ENCODE results near the gene TBC1D22A. TPM values are rescaled to one million over a fixed set of nuclear protein-coding genes. Genes with fewer than 3 reads are reported as not detected.

TBC1D22A gene
- total RNA-seq, 4 donors from 2014 or later = 9.2 to 45.3 (median 22.8) TPM

DNA sequence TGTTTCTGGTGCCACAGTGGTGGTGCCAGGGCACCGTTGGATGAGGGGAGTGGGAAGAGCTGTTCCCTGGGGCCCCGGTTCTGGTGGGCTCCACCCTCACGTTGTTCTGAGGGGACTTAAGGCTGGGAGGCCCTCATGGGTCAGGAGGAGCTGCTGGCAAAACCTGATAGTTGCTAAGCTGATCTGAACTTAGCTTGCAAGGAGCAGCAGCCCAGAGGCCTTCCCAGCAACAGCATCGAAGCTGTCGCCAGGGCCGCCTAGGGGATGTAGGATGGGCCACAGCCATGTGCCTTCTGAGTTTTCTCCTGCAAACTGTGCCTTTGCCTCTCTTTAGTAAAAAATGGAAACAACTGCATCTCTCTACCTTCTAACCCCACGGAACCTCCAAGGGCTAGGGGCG, 240.2 kb downstream of the TBC1D22A start:
- intact Hi-C loops (cut with DNase I; ENCODE audit: low total_unique reads) = no loop called here
- DNase-seq = no peak

DNA sequence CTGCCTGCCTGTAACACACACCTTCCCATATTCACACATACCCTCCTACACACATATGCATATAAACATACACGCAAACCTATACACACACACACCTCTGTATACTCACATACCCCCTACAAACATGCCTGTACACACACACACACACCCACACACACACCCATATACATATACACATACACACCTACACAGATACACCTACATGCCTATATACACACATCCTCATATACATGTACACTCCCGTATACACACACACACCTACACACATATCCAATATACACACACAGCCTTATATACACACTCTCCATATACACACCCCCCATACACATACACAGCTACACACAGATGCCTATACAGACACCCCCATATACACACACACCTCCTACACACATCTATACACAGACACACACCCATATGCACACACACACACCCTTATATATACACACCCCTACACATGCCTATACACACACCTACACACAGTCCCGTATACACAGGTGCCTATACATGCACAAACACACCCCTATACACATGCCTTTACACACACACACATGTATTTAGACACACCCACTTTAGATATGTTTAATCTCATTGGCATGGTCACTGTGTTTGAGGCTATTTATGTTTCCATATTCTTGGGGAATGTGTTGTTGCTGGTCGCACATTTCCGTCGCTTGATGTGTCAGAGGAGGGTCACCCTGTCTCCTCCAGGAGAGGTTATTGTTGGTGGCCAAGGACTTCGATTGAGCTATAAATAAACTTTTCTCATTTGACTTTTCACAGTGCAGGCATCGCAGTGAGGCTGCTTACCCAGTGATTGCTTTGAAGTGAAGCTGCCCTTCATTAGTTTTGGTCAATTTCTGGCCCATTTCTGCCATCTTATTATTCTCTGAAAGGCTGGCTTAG, 243.3 kb downstream of the TBC1D22A start:
- intact Hi-C loops (cut with DNase I; ENCODE audit: low total_unique reads) = no loop called here
- no peaks in the 10 kb centered on the region for H3K9me3 ChIP-seq
- no peaks in the 10 kb centered on the region for H3K27me3 ChIP-seq

More for the DNA sequence above, 240.2 kb downstream of the TBC1D22A start:
- Histone ChIP-seq H3K9me3 (no peaks in the 10 kb centered on the region), H3K4me3 (no peak overlapping the region), H3K27ac (no peak overlapping the region), H3K27me3 (no peaks in the 10 kb centered on the region), H3K36me3 (no peaks in the 10 kb centered on the region), H3K4me1 (no peaks in the 10 kb centered on the region)
- TF ChIP-seq POLR2A (IDR thresholded peaks at IDR 0.05) = no peak
- TF ChIP-seq, protein P1, sequence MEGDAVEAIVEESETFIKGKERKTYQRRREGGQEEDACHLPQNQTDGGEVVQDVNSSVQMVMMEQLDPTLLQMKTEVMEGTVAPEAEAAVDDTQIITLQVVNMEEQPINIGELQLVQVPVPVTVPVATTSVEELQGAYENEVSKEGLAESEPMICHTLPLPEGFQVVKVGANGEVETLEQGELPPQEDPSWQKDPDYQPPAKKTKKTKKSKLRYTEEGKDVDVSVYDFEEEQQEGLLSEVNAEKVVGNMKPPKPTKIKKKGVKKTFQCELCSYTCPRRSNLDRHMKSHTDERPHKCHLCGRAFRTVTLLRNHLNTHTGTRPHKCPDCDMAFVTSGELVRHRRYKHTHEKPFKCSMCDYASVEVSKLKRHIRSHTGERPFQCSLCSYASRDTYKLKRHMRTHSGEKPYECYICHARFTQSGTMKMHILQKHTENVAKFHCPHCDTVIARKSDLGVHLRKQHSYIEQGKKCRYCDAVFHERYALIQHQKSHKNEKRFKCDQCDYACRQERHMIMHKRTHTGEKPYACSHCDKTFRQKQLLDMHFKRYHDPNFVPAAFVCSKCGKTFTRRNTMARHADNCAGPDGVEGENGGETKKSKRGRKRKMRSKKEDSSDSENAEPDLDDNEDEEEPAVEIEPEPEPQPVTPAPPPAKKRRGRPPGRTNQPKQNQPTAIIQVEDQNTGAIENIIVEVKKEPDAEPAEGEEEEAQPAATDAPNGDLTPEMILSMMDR (IDR thresholded peaks at IDR 0.05) = no peak

DNA sequence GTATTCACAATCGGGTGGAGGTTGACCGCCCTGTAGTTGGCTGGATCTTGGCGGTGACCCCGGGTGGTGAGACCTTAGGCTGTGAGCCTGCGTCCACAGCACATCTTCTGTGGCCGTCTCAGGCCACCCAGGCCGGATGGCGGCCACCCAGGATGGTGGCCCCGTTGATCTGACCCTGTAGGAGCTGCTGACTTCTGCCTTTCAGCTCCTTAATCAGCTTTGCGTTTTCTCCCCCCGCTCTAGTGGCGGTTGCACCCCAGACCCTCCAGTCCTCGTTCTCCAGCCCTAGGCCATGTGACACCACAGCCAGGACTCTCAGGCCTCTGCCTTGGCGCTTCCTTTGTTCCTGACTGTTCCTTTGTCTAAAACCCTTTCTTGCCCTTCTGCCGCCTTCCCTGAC, 244.0 kb downstream of the TBC1D22A start:
- H3K27ac ChIP-seq = no peak overlapping the region
- no peaks in the 10 kb centered on the region for H3K4me1 ChIP-seq
- intact Hi-C loops (cut with DNase I; ENCODE audit: low total_unique reads) = no loop called here
- no peak for DNase-seq
- no peaks in the 10 kb centered on the region for H3K36me3 ChIP-seq
- H3K4me3 ChIP-seq = no peak overlapping the region
- no peaks in the 10 kb centered on the region for H3K9me3 ChIP-seq
- H3K27me3 ChIP-seq = no peaks in the 10 kb centered on the region
- TF ChIP-seq, protein P1 (IDR thresholded peaks at IDR 0.05) = no peak
- TF ChIP-seq POLR2A (IDR thresholded peaks at IDR 0.05) = no peak

More for the DNA sequence above, 243.3 kb downstream of the TBC1D22A start:
- H3K36me3 ChIP-seq = no peaks in the 10 kb centered on the region
- H3K27ac ChIP-seq = no peak overlapping the region
- no peaks in the 10 kb centered on the region for H3K4me1 ChIP-seq
- H3K4me3 ChIP-seq = no peak overlapping the region
- DNase-seq = no peak
- no peak for TF ChIP-seq POLR2A (IDR thresholded peaks at IDR 0.05)
- TF ChIP-seq, protein P1 (IDR thresholded peaks at IDR 0.05) = no peak

DNA sequence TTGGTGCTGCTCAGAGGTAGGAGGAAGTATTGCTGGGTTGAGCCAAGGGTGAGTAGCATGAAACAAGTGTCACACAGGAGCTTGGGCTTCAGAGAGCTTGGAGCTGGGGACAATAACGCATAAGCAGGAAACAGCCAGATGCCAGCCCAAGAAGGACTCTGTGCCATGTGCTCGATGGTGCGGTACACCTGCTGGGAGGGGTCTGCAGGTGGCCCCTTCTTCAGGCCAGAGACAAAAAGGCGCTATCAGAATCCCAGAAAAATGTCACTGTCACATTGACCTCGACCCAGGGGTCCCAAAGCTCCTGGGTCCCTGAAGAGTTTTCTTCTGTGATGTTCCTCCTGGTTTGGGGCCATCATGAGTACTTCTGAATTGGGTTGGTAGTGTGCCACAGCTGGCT, 244.4 kb downstream of the TBC1D22A start:
- no peak for DNase-seq

DNA sequence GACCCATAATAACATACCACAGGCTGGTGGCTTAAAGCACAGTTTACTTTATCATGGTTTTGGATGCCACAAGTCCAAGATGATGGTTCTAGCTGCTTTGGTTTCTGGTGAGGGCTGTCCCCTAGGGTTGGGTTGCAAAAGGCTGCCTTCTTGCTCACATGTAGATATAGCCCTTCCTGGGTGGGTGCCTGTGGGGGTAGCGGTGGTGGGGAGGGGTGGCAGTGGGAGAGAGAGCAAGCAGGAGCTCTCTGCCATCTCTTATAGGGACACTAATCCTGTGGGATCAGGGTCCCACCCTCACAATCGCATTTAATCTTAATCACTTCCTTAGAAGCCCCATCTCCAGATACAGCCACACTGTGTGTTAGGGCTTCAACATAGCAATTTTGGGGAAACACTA, 245.0 kb downstream of the TBC1D22A start:
- no peaks in the 10 kb centered on the region for H3K36me3 ChIP-seq
- H3K4me3 ChIP-seq = no peak overlapping the region
- no peaks in the 10 kb centered on the region for H3K4me1 ChIP-seq
- TF ChIP-seq POLR2A (IDR thresholded peaks at IDR 0.05) = no peak
- TF ChIP-seq, protein P1 (IDR thresholded peaks at IDR 0.05) = no peak
- H3K27ac ChIP-seq = no peak overlapping the region
- no peaks in the 10 kb centered on the region for H3K27me3 ChIP-seq
- no peak for DNase-seq
- intact Hi-C loops (cut with DNase I; ENCODE audit: low total_unique reads) = no loop called here
- H3K9me3 ChIP-seq = no peaks in the 10 kb centered on the region

More for the DNA sequence above, 244.4 kb downstream of the TBC1D22A start:
- TF ChIP-seq, protein P1 (IDR thresholded peaks at IDR 0.05) = no peak
- no peak for TF ChIP-seq POLR2A (IDR thresholded peaks at IDR 0.05)
- Histone ChIP-seq H3K9me3 (no peaks in the 10 kb centered on the region), H3K36me3 (no peaks in the 10 kb centered on the region), H3K27me3 (no peaks in the 10 kb centered on the region), H3K4me3 (no peak overlapping the region), H3K4me1 (no peaks in the 10 kb centered on the region), H3K27ac (no peak overlapping the region)
- intact Hi-C loops (cut with DNase I; ENCODE audit: low total_unique reads) = no loop called here
